Ovary (tissue), 9 donors: ENCODE measurements around the gene GSTP1. TPM values are rescaled to one million over a fixed set of nuclear protein-coding genes. Genes with fewer than 3 reads are reported as not detected.
"Not testable (repeated sequence)": the region's sequence is repeated elsewhere in the genome, so short reads cannot be mapped to it uniquely, and the experiment has no call there.

Experiments
- DNase-seq, 5 donors: peaks; one replicate each; pipeline ENCODE4 v3.0.0-alpha.2; 2019 to 2020
- H3K27ac ChIP-seq, 2 donors: fragments of 200-600 bp; one replicate each; pipeline versions ENCODE4 v1.5.1 to v1.8.0; 2019 to 2022
- H3K27me3 ChIP-seq: fragments of 200-600 bp; one replicate; pipeline ENCODE4 v1.8.0; 2022
- H3K36me3 ChIP-seq: fragments of 200-600 bp; sonication (generic); one replicate; pipeline ENCODE4 v1.5.1; 2019
- H3K4me1 ChIP-seq: one replicate; pipeline ENCODE4 v1.8.1; 2013; ENCODE audit warnings: mild to moderate bottlenecking, moderate library complexity; ENCODE audit not compliant: insufficient read depth
- H3K4me3 ChIP-seq: fragments of 200-600 bp; sonication (generic); one replicate; pipeline ENCODE4 v1.5.1; 2017
- H3K9me3 ChIP-seq, 2 donors: fragments of 200-600 bp in 1 of 2; sonication (generic) in 1 of 2; one replicate each; pipeline versions ENCODE4 v1.5.1 to v1.8.1; 2013 to 2019; ENCODE audit warnings: mild to moderate bottlenecking in 1 of 2, moderate library complexity in 1 of 2
- EP300 ChIP-seq: sonication (generic); formaldehyde crosslinking; IDR thresholded peaks from one replicate; pipeline ENCODE4 v1.6.1; 2017; ENCODE audit warnings: antibody characterized with exemption
- POLR2A ChIP-seq: fragments of 450-650 bp; IDR thresholded peaks from one replicate; pipeline ENCODE4 v1.6.1; 2017; ENCODE audit warnings: antibody characterized with exemption, mild to moderate bottlenecking, moderate library complexity
- WGBS, 3 donors: extraction: QIAGEN DNeasy Blood & Tissue Kit in 1 of 3; methylation state at CpG; one replicate each; pipeline versions ENCODE4 v1.1.5 to v1.1.7; 2013 to 2017; 5-methylcytosine and 5-hydroxymethylcytosine counted together
- intact Hi-C, 4 donors: fragments of 100-400 bp; cut with DNase I; formaldehyde crosslinking; loops; one replicate each; pipeline versions ENCODE4 v1.11.0 to v1.15.1; 2022 to 2023
- polyA plus RNA-seq, 2 donors: library from polyadenylated mRNA; stranded (reverse); fragments of 200-250 nt in 1 of 2; fragments of 350-450 nt in 1 of 2; fragmentation: Illumina TruSeq in 1 of 2; extraction: RNeasy Lipid Tissue Mini Kit (QIAGEN cat#74804) in 1 of 2; gene quantifications; one replicate each; pipeline ENCODE4 v1.2.3, GENCODE V29; 2013 to 2014
- total RNA-seq, 7 donors: library from RNA; depleted of rRNA in 2 of 7; stranded (reverse); fragments of >200 nt in 2 of 7; fragmentation: NEBNext Ultra II Directional in 3 of 7; extraction: Animal tissue kit (Norgen Biotek cat#: 25700) in 3 of 7; gene quantifications; one replicate each; pipeline versions ENCODE4 v1.1.0 to v1.2.4, GENCODE V29; 2016 to 2023
- TF ChIP-seq, protein P1 (sequence below), 3 donors: fragments of 450-650 bp in 2 of 3; fragments of 200-600 bp in 1 of 3; IDR thresholded peaks; one replicate each; pipeline versions ENCODE4 v1.5.1 to v1.8.0; 2016 to 2022; ENCODE audit warnings: antibody characterized with exemption in 3 of 3, mild to moderate bottlenecking in 1 of 3
- donor health status: DM: no; HTN: no; CAD: no; lungs with moderate emphysema.
- donor health status: DM: no; HTN: no; CAD: no.
- donor health status: Bipolar disorder and iron deficiency.
- donor health status: DM: yes; HTN: yes; CAD: no.
- donor health status: DM: no; HTN: no; CAD: no.
- donor health status: DM: yes; HTN: yes; CAD: no.

GSTP1 gene
- total and polyA plus RNA-seq, 9 donors: 189 to 1,321 (median 459) TPM

DNA sequence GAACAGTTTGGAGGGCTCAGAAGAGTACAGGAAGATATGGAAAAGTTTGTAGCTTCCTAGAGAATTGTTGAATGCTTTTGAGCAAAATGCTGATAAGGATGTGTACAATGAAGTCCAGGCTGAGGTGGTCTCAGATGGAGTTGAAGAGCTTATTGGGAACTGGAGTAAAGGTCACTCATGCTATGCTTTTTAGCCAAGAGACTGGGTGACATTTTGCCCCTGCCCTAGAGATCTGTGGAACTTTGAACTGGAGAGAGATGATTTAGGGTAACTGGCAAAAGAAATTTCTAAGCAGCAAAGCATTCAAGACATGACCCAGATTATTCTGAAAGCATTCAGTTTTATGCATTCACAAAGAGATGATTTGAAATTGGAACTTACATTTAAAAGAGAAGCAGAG is 32.5 kb upstream of the GSTP1 start:
- Histone ChIP-seq H3K36me3 (no peaks in the 10 kb centered on the region), H3K4me1 (no peaks in the 10 kb centered on the region), H3K27me3 (no peaks in the 10 kb centered on the region), H3K4me3 (no peak overlapping the region), H3K9me3 (no peaks in the 10 kb centered on the region), H3K27ac (no peak overlapping the region)
- no peak for DNase-seq
- intact Hi-C loops: no loop called here
- no peak for TF ChIP-seq EP300
- no peak for TF ChIP-seq POLR2A

DNA sequence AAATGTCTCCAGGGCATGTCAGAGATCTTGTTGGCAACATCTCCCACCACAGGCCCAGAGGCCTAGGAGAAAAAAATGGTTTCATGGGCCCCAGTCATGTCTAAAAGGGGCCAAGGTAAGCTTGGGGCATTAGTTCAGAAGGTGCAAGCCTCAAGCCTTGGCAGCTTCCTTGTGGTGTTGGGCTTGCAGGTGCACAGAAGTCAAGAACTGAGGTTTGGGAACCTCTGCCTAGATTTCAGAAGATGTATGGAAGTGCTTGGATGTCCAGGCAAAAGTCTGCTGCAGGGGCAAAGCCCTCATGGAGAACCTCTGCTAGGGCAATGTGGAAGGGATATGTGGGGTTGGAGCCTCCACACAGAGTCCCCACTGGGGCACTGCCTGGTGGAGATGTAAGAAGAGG is 31.9 kb upstream of the GSTP1 start:
- H3K27me3 ChIP-seq, H3K9me3 ChIP-seq, H3K36me3 ChIP-seq, H3K27ac ChIP-seq, H3K4me3 ChIP-seq, intact Hi-C loops, H3K4me1 ChIP-seq, DNase-seq: not testable (repeated sequence)

DNA sequence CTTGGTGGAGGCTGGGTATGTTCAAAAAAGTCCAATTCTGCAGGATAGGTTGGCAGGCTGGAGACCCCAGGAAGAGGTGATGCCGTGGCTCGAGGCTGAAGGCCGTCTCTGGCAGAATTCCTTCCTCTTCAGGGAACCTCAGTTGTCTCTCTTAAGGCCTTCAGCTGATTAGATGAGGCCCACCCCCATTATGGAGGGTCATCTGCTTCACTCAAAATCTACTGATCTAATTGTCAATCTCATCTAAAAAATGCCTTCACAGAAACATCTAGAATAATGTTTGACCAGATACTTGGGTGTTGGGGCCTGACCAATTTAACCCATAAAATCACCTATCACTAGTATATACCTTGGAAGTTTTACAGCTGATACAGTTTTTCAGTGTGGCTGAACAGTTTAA is 27.4 kb upstream of the GSTP1 start:
- Histone ChIP-seq H3K27me3 (no peaks in the 10 kb centered on the region), H3K4me3 (no peak overlapping the region), H3K36me3 (no peaks in the 10 kb centered on the region), H3K4me1 (no peaks in the 10 kb centered on the region), H3K27ac (no peak overlapping the region), H3K9me3 (no peaks in the 10 kb centered on the region)
- 67 to 75% (median 74%) methylated on average over 3 of the region's 3 CpGs for WGBS, 3 donors
- TF ChIP-seq POLR2A (no peak), EP300 (no peak)
- TF ChIP-seq, protein P1, sequence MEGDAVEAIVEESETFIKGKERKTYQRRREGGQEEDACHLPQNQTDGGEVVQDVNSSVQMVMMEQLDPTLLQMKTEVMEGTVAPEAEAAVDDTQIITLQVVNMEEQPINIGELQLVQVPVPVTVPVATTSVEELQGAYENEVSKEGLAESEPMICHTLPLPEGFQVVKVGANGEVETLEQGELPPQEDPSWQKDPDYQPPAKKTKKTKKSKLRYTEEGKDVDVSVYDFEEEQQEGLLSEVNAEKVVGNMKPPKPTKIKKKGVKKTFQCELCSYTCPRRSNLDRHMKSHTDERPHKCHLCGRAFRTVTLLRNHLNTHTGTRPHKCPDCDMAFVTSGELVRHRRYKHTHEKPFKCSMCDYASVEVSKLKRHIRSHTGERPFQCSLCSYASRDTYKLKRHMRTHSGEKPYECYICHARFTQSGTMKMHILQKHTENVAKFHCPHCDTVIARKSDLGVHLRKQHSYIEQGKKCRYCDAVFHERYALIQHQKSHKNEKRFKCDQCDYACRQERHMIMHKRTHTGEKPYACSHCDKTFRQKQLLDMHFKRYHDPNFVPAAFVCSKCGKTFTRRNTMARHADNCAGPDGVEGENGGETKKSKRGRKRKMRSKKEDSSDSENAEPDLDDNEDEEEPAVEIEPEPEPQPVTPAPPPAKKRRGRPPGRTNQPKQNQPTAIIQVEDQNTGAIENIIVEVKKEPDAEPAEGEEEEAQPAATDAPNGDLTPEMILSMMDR (IDR thresholded peaks at IDR 0.05): no peak
- DNase-seq: no peak
- intact Hi-C loops: no loop called here

DNA sequence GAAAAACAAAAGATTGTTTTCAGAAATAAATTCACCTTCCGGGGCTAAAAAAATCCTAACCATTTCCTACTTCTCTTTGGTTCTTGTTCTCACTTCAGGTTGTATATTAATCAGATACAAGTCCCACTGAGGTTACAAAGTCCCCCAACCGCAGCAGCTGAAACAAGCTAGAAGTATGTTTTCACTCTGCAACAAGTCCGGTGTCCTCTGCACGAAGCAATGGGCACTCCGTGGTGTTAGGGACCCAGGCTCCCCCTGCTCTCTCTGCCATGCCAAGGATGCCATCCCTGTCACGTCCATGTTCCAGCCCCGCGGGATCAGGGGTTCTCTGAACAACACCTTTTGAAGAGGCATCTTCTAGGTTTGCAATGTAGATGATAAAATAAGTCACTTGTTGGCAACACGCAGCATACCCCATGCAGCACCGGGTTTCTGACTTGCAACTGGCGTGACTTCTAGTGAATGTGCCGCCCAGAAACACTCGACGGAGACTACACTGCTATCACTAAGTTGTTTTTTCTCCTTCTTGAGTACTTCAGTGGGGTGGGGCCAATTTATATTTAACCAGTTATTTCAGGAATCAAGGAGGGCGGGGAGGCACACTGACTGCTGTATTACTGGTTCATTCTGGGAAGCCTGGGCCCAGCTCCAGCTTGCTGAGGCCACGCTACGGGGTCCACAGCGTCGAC is 25.4 kb upstream of the GSTP1 start:
- Histone ChIP-seq H3K4me1 (no peaks in the 10 kb centered on the region), H3K27ac (no peak overlapping the region), H3K9me3 (no peaks in the 10 kb centered on the region), H3K27me3 (no peaks in the 10 kb centered on the region), H3K36me3 (no peaks in the 10 kb centered on the region), H3K4me3 (no peak overlapping the region)
- intact Hi-C loops: no loop called here
- TF ChIP-seq POLR2A (no peak), EP300 (no peak)
- TF ChIP-seq, protein P1 (IDR thresholded peaks at IDR 0.05): no peak
- WGBS, 3 donors: 28 to 47% (median 39%) methylated on average over 19 of the region's 19 CpGs
- DNase-seq: no peak

DNA sequence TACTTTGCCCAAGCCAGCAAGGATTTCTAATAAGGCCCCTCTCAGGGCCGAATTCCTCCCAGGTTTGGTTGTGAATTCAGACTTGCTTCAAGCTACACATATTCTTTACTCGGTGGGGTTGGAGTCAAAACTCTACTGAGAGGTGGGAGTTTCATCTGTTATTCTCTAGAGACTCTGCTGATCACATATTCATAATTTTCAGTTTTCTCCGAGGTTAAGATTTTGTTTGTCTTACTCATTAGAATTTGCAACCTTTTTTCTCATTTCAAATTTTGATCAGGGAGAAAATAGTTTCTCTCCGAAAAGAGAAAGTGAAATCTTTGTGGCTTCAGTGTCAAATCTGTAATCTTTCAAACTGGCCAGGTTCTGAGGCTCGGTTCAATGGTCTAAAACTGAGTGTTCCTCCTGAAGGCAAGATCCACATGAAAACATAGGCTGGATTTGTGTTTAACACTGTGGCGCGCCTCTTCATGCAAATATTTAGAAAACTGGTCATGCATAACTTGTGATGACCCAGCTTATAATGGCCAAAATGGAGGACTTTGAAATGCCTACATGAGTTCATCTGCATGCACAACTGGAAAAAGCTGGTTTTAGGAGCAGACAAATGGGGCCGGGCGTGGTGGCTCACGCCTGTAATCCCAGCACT is 21.5 kb upstream of the GSTP1 start:
- TF ChIP-seq, protein P1 (IDR thresholded peaks at IDR 0.05): no peak
- no peak for TF ChIP-seq POLR2A
- TF ChIP-seq EP300: no peak
- DNase-seq: no peak
- H3K9me3 ChIP-seq: no peaks in the 10 kb centered on the region
- H3K4me3 ChIP-seq: no peak overlapping the region
- no peaks in the 10 kb centered on the region for H3K36me3 ChIP-seq
- H3K27me3 ChIP-seq: no peaks in the 10 kb centered on the region
- H3K27ac ChIP-seq: no peak overlapping the region
- 73 to 80% (median 78%) methylated on average over 10 of the region's 10 CpGs for WGBS, 3 donors
- intact Hi-C loops: no loop called here
- H3K4me1 ChIP-seq: peaks cover 5% of the 10 kb centered on the region
